GM12865 (cell line): ENCODE data around the gene THSD7B.

Experiments used
- DNase-seq: peaks from one replicate; pipeline ENCODE4 v3.0.0; 2010; ENCODE audit warnings: low read depth
- H3K4me3 ChIP-seq: 2 replicates; pipeline ENCODE4 v1.5.1; 2011; ENCODE audit warnings: mild to moderate bottlenecking, low read depth, low read length, control low read depth
- TF ChIP-seq, protein P1 (sequence below): IDR thresholded peaks from 2 replicates; pipeline ENCODE4 v1.5.1; 2011; ENCODE audit warnings: low read length, control low read depth, low read depth, inconsistent platforms; ENCODE audit not compliant: insufficient read depth; ENCODE audit errors: missing control alignments

The THSD7B gene

DNA sequence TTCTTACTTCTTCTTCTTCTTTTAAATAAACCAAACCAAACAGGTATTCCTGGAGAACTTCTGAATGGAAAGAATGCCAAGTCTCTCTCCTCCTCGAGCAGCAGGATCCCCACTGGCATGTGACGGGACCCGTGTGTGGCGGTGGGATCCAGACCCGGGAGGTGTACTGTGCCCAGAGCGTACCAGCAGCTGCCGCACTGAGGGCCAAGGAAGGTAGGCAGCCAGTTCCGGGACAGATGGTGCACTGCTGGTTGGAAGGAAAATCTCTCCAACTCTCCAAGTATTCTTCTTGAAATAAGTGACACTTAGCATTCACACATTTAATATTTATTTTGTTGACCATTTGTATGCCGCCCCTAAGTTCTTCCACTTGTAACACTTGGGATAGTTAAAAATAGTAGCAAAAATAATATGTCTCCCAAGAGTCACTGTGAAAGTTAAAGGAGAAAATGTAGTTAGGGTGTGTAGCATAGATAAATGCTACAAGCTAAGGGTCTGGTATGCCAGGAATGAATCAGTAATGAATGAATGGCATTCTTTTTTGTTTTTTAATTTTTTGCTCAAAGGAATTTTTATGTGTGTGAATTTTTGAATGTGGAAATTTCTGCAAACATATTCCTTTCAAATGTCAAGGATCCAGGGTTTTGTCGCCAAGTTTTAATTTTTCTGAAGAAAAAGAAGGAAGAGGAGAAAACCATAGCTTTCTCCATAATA lies 349.9 kb downstream of the THSD7B start:
- no peak for DNase-seq
- TF ChIP-seq, protein P1, sequence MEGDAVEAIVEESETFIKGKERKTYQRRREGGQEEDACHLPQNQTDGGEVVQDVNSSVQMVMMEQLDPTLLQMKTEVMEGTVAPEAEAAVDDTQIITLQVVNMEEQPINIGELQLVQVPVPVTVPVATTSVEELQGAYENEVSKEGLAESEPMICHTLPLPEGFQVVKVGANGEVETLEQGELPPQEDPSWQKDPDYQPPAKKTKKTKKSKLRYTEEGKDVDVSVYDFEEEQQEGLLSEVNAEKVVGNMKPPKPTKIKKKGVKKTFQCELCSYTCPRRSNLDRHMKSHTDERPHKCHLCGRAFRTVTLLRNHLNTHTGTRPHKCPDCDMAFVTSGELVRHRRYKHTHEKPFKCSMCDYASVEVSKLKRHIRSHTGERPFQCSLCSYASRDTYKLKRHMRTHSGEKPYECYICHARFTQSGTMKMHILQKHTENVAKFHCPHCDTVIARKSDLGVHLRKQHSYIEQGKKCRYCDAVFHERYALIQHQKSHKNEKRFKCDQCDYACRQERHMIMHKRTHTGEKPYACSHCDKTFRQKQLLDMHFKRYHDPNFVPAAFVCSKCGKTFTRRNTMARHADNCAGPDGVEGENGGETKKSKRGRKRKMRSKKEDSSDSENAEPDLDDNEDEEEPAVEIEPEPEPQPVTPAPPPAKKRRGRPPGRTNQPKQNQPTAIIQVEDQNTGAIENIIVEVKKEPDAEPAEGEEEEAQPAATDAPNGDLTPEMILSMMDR = no peak
- no peak overlapping the region for H3K4me3 ChIP-seq

DNA sequence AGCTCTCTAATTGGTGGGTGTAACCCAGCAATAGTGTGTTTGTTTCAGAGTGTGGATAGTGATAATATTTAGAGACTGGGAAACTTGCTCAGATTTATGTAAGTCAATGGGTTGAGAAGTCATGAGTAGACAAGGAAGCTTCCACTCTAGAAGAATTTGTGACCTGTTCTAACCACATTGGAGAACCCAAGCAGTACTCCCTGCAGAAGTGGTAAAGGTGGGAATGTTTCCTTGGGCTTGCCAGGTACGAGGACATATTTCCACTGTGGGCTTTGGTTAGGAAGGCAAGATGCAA lies 350.4 kb downstream of the THSD7B start:
- H3K4me3 ChIP-seq = no peak overlapping the region
- TF ChIP-seq, protein P1 = no peak
- no peak for DNase-seq

DNA sequence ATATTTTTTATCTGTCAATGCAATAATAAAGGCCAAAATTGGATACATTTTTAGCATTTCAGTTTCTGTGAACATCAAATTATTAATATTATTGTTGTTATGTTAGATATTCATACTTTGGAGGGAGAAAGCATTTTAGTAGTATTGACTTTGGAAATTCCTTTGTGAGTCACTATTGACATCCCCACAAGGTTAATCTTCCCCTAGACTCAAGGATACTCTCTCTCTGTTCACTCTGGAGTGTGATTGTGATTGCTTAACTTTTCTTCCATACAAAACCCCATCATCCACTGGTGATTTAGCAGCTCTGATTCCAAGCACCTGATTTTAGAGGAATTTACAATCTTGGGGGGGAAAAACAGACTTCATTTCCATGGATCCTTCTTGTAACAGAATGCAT lies 352.0 kb downstream of the THSD7B start:
- TF ChIP-seq, protein P1 = no peak
- DNase-seq = no peak
- H3K4me3 ChIP-seq = no peak overlapping the region

DNA sequence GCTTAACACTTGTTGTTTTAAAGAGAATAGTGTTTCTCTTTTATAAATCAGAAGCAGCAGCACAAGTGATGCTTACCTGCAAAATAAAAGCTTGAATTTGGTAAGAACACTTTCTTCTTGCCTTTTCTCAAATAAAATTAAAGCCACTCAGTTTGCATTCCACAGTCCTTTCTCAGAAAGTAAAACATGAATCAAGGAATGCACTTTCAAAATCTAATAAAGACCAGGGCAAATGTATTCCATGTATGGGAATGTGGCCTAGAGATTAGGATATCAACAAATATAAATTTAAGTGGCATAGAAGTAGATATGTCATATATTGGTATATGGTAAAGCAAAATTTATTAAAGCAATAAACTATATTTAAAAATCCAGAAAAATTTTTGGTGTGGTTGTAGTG lies 352.8 kb downstream of the THSD7B start:
- TF ChIP-seq, protein P1 = no peak

DNA sequence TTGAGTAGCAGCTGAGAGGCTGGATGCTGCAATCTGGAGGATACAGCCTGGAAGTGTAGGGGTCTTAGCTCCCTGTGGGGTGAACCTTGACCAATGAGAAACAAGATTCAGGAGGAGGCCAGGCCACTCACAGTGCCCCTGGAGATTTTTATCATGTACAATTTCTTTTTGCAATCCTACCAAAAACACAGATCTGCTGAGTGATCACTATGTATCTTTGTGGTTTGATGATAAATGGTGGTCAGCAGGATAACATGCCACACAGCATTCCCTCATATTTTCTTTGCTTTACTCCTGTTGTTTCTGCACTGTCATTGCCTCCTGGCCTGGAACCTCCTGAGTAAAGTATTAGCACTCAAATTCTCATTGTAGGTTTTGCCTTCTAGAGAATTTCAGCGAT lies 357.9 kb downstream of the THSD7B start:
- TF ChIP-seq, protein P1 = no peak
- no peak for DNase-seq
- H3K4me3 ChIP-seq = no peak overlapping the region

More for the DNA sequence above, 352.8 kb downstream of the THSD7B start:
- DNase-seq = no peak
- H3K4me3 ChIP-seq = no peak overlapping the region

DNA sequence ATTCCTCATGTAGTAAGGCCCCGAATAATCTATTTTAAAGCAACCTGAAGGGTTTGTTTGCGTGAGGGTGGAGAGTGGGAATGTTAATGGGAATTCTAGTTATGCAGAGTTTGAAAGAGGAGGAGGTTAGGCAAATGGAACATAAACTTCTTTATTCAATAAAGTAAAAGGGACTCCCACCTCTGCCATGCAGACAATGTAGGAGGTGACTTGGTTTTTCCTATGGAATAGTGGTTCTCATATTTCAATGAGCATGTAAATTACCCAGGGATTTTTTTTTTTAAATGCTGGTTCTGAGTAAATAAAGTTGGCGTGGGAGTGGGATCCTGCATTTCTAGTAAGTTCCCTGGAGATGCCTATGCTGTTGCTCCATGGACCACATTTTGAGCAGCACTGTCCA lies 367.9 kb downstream of the THSD7B start:
- TF ChIP-seq, protein P1 = no peak
- DNase-seq = no peak
- H3K4me3 ChIP-seq = no peak overlapping the region

DNA sequence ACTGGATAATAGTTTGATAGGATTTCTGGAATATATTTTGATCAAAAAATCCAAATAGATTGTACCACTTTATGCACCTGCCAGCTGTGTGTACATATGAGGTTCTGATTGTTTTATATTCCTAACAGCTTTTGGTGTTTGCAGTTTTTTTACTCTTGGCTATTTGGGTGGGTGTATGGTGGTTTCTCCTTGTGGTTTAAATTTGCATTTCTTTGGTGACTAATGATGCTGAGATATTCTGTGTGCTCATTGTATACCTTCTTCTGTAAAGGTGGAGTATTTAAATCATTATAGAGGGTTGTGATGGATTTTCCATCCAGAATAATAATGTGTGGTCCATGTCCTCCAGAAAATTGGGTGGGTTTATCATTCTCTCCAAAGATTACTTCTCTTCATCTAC lies 372.9 kb downstream of the THSD7B start:
- TF ChIP-seq, protein P1 = no peak
- no peak overlapping the region for H3K4me3 ChIP-seq
- DNase-seq = no peak
